HEK293 (cell line): ENCODE results near the gene TRPM2.

ENCODE experiments used
- CTCF ChIP-seq: fragments of 450-650 bp; formaldehyde crosslinking; IDR thresholded peaks from 2 replicates; pipeline ENCODE4 v1.5.1; 2016; ENCODE audit warnings: missing biosample characterization, missing genetic modification characterization
- KLF17 ChIP-seq: fragments of 450-650 bp; formaldehyde crosslinking; IDR thresholded peaks from 2 replicates; pipeline ENCODE4 v1.5.1; 2016; ENCODE audit warnings: missing biosample characterization, missing genetic modification characterization
- REST ChIP-seq: fragments of 450-650 bp; formaldehyde crosslinking; IDR thresholded peaks from 2 replicates; pipeline ENCODE4 v1.5.1; 2016; ENCODE audit warnings: missing biosample characterization, missing genetic modification characterization
- ZBTB1 ChIP-seq: fragments of 450-650 bp; formaldehyde crosslinking; IDR thresholded peaks from 2 replicates; pipeline ENCODE4 v1.5.1; 2016; ENCODE audit warnings: missing biosample characterization, missing genetic modification characterization
- ZNF274 ChIP-seq, 2 experiments: fragments of 200-500 bp in 1 of 2; fragments of 450-650 bp in 1 of 2; sonication (Bioruptor generic) in 1 of 2; formaldehyde crosslinking in 1 of 2; IDR thresholded peaks; 2 replicates each; pipeline versions ENCODE4 v1.5.1 to v1.6.1; 2014 to 2016; ENCODE audit warnings: borderline replicate concordance in 1 of 2, inconsistent platforms in 1 of 2, low read length in 1 of 2, missing biosample characterization in 1 of 2, missing genetic modification characterization in 1 of 2
- ZNF341 ChIP-seq: fragments of 450-650 bp; formaldehyde crosslinking; IDR thresholded peaks from 2 replicates; pipeline ENCODE4; 2016; ENCODE audit warnings: low read depth, missing biosample characterization, missing genetic modification characterization
- ZNF48 ChIP-seq: fragments of 450-650 bp; formaldehyde crosslinking; IDR thresholded peaks from 2 replicates; pipeline ENCODE4 v1.5.1; 2016; ENCODE audit warnings: missing biosample characterization, missing genetic modification characterization
- ZNF529 ChIP-seq: fragments of 450-650 bp; formaldehyde crosslinking; IDR thresholded peaks from 2 replicates; pipeline ENCODE4 v1.5.1; 2017; ENCODE audit warnings: missing genetic modification characterization, missing biosample characterization; ENCODE audit not compliant: insufficient replicate concordance
- ZNF596 ChIP-seq: fragments of 450-650 bp; IDR thresholded peaks from 2 replicates; pipeline ENCODE4 v1.5.0; 2018; ENCODE audit warnings: missing biosample characterization, mild to moderate bottlenecking, missing genetic modification characterization, moderate library complexity
- ZNF645 ChIP-seq: fragments of 450-650 bp; formaldehyde crosslinking; IDR thresholded peaks from 2 replicates; pipeline ENCODE4; 2016; ENCODE audit warnings: missing biosample characterization, missing genetic modification characterization

GRCh38 chr21:44434568-44434925, 81.1 kb downstream of the TRPM2 start:
- TF ChIP-seq REST (tag by site-specific recombination) (no peak), ZNF596 (tag by site-specific recombination) (no peak), ZNF645 (no peak), CTCF (tag by site-specific recombination) (no peak), ZBTB1 (no peak), ZNF529 (tag by site-specific recombination) (no peak), ZNF341 (tag by site-specific recombination) (no peak), ZNF48 (no peak), KLF17 (tag by site-specific recombination) (no peak), ZNF274 (IDR thresholded peaks at IDR 0.05; ENCODE audit: low read length) (no peak), ZNF274 (tag by site-specific recombination; IDR thresholded peaks at IDR 0.05; ENCODE audit: borderline replicate concordance) (no peak)
